DOHH2 (cell line): ENCODE measurements around the gene TRAP1.

Experiments
- EZH2phosphoT487 ChIP-seq: fragments of 200-600 bp; sonication (generic); IDR thresholded peaks from 2 replicates; pipeline ENCODE4 v1.6.1; 2017; ENCODE audit warnings: borderline replicate concordance, mild to moderate bottlenecking, antibody characterized with exemption, low read length, moderate library complexity, mixed read lengths
- TF ChIP-seq, protein P1 (sequence below): fragments of 200-600 bp; sonication (generic); IDR thresholded peaks from one replicate; pipeline ENCODE4 v1.5.1; 2014; ENCODE audit warnings: antibody characterized with exemption, mild to moderate bottlenecking, low read depth, low read length; ENCODE audit not compliant: poor library complexity, severe bottlenecking

DNA sequence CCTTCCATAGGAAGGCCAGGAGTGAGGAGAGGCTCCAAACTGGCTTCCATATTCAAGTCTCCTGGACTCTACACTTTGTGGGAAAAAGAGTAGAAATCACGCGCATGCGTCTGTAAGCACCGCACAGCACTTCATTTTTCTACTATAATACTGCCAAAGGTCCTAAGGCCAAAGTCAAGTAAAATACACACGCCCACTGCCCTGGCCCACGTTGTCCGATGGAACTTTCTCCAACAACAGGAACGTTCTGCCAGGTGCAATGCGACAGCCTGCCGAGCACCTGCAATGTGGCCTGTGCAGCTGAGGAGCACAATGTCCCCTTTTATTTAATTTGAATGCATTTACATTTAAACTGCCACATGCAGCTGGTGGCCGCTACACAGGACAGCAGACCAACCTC, 39.3 kb downstream of the TRAP1 start:
- TF ChIP-seq, protein P1, sequence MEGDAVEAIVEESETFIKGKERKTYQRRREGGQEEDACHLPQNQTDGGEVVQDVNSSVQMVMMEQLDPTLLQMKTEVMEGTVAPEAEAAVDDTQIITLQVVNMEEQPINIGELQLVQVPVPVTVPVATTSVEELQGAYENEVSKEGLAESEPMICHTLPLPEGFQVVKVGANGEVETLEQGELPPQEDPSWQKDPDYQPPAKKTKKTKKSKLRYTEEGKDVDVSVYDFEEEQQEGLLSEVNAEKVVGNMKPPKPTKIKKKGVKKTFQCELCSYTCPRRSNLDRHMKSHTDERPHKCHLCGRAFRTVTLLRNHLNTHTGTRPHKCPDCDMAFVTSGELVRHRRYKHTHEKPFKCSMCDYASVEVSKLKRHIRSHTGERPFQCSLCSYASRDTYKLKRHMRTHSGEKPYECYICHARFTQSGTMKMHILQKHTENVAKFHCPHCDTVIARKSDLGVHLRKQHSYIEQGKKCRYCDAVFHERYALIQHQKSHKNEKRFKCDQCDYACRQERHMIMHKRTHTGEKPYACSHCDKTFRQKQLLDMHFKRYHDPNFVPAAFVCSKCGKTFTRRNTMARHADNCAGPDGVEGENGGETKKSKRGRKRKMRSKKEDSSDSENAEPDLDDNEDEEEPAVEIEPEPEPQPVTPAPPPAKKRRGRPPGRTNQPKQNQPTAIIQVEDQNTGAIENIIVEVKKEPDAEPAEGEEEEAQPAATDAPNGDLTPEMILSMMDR = no peak
- TF ChIP-seq EZH2phosphoT487 = no peak
